ENCODE results near the gene GALR1. TPM values are rescaled to one million over a fixed set of nuclear protein-coding genes. Genes with fewer than 3 reads are reported as not detected.

Gene GALR1
- total and polyA plus RNA-seq, 2 experiments from 2014 or later = not detected

DNA sequence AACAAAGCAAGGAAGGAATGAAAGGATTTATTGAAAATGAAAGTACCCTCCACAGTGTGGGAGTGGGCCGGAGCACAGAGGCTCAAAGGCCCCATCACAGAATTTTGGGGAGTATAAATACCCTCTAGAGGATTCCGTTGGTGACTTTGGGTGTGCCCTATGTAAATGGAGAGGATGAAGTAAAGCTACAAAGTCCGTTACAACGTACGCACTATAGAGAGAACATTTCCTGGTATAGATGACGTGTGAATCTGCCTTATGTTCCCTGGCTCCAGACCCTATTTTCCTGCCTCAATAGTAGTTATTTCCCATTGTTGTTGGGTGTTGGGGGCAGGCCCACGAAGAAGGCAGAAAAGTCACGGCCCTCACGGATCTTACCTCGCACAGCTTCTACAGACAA, 65.3 kb downstream of the GALR1 start:
- DNase-seq (ENCODE audit: low read depth in 1 of 2, low spot score in 1 of 2) = no peak
- TF ChIP-seq, protein P1, sequence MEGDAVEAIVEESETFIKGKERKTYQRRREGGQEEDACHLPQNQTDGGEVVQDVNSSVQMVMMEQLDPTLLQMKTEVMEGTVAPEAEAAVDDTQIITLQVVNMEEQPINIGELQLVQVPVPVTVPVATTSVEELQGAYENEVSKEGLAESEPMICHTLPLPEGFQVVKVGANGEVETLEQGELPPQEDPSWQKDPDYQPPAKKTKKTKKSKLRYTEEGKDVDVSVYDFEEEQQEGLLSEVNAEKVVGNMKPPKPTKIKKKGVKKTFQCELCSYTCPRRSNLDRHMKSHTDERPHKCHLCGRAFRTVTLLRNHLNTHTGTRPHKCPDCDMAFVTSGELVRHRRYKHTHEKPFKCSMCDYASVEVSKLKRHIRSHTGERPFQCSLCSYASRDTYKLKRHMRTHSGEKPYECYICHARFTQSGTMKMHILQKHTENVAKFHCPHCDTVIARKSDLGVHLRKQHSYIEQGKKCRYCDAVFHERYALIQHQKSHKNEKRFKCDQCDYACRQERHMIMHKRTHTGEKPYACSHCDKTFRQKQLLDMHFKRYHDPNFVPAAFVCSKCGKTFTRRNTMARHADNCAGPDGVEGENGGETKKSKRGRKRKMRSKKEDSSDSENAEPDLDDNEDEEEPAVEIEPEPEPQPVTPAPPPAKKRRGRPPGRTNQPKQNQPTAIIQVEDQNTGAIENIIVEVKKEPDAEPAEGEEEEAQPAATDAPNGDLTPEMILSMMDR (IDR thresholded peaks at IDR 0.05; ENCODE audit: low read depth, low read length) = no peak
- Histone ChIP-seq H3K4me3 (no peak overlapping the region), H3K27ac (no peak overlapping the region), H3K4me1 (ENCODE audit: low read depth) (no peaks in the 10 kb centered on the region), H3K9me3 (ENCODE audit: low read depth) (no peaks in the 10 kb centered on the region), H3K36me3 (no peaks in the 10 kb centered on the region), H3K27me3 (no peaks in the 10 kb centered on the region)

DNA sequence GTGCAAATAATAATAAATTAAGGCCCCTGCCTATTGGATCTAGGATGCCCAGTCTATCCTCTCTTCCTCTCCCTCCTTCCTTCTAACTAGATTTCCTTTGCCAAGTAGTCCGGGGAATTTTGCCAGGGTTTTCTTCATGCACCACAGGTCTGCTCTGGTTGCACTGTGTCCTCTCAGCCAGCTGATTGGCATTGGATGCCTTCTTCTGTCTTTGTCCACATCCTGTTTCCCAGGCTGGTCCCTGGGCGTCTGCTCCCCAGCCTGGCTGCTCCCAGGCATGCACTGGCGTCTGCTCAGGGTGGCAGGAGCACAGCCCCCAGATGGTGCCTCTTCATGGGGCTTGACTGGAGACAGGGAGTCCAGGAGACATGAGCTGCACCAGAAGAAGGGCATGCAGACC, 66.4 kb downstream of the GALR1 start:
- no peak overlapping the region for H3K27ac ChIP-seq
- H3K4me1 ChIP-seq (ENCODE audit: low read depth) = peaks cover 5% of the 10 kb centered on the region
- H3K36me3 ChIP-seq = no peaks in the 10 kb centered on the region
- H3K4me3 ChIP-seq = no peak overlapping the region
- DNase-seq (ENCODE audit: low read depth in 1 of 2, low spot score in 1 of 2) = no peak
- TF ChIP-seq, protein P1 (IDR thresholded peaks at IDR 0.05; ENCODE audit: low read depth, low read length) = no peak
- H3K9me3 ChIP-seq (ENCODE audit: low read depth) = no peaks in the 10 kb centered on the region
- H3K27me3 ChIP-seq = no peaks in the 10 kb centered on the region

DNA sequence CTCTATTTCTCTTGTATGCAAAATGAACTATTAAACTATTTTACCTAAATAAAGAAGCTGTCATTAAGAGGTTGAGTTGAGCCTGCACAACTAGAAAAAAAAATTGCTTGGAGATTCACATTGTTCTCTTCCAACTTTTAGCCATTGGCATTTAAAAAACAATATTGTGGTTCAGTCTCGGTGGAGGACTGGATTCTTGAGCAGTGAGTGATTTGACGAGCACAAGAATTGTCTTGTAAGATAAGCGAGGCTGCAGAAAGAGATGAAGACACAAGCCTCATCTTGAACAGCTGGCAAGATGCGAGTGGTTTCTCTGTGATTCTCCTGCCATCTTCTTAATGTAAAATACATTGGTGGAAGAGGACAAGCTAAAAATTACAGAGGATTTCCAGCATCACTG, 67.0 kb downstream of the GALR1 start:
- TF ChIP-seq, protein P1 (IDR thresholded peaks at IDR 0.05; ENCODE audit: low read depth, low read length) = no peak
- no peaks in the 10 kb centered on the region for H3K27me3 ChIP-seq
- no peaks in the 10 kb centered on the region for H3K9me3 ChIP-seq (ENCODE audit: low read depth)
- no peaks in the 10 kb centered on the region for H3K36me3 ChIP-seq
- no peak overlapping the region for H3K27ac ChIP-seq
- peak in 1 of 2 donors; percentile 0 for DNase-seq (ENCODE audit: low read depth in 1 of 2, low spot score in 1 of 2)
- no peak overlapping the region for H3K4me3 ChIP-seq
- peaks cover 9% of the 10 kb centered on the region for H3K4me1 ChIP-seq (ENCODE audit: low read depth)

DNA sequence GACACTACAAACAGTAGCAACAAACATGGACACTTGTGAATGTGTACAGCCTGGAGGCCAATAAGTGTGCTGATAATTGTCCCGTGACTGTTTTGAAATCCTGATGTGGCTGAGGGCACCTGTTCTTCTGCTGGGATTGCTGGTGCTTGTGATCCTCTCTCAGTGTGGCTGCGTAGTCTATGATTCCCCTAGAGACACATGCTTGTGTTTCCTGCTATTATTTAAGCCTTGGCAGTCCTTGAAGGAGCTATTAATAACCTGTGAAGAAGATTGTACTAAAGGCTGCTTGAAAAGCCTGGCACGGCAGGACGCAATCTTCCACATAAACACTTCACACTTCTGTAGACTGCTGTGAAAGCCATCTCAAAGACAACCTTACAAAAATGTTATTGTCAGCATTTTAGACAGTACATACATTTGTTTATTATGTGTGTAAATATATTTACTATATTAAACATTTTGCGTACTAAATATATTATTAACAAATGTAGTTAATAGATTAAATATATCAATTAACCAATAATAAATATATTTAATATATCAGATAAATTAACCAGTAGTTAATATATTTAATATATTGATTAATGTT, 71.4 kb downstream of the GALR1 start:
- Histone ChIP-seq H3K27me3 (no peaks in the 10 kb centered on the region), H3K4me1 (ENCODE audit: low read depth) (peaks cover 9% of the 10 kb centered on the region), H3K4me3 (no peak overlapping the region), H3K27ac (no peak overlapping the region), H3K36me3 (no peaks in the 10 kb centered on the region), H3K9me3 (ENCODE audit: low read depth) (no peaks in the 10 kb centered on the region)
- peak in 1 of 2 donors; percentile 60 for DNase-seq (ENCODE audit: low read depth in 1 of 2, low spot score in 1 of 2)
- TF ChIP-seq, protein P1 (IDR thresholded peaks at IDR 0.05; ENCODE audit: low read depth, low read length) = no peak

DNA sequence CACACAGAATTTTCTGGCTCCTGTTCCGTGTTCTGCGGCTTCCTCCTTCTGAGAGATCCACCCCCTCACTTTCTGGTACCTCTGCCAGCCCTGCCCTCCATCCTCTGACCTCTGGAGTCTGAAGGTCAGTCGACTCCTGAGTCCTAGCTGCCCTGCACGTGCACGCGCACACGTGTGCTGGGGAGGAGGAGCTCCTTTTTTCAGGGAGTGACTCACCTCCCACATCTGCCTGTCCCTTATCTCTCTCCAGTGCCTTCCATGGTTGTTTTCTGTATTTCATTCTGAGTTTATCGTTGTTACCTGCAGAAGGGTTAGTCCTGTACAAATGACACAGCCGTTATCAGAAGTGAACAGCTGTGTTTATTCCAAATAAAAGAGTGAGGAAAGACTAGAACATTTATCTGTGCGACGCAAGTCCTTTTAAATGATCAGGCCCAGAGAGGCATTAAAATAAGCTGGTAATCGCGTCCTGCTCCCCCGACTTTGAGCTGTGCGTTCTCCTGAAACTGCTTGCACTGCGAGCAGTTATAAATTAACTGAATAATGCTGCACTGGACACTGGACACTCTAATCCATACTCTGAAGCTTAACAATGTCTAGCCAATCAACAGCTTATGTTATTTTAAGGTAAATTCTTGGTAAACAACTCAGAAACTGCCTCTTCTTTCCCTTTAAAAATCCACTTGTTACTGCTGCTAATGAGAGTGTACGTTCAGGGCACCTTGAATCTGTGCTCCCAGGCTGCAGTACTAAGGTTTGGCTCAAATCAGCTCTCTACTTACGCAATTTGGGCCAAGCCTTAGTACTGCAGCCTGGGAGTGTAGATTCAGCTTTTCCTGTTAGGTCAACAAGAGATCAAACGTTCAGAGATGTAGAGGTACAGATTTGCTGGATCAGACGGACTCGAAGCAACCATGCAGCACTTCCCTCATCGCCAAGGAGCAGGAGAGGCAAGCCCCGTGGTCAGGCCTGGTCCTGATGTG, 72.5 kb downstream of the GALR1 start:
- no peaks in the 10 kb centered on the region for H3K27me3 ChIP-seq
- no peaks in the 10 kb centered on the region for H3K9me3 ChIP-seq (ENCODE audit: low read depth)
- DNase-seq (ENCODE audit: low read depth in 1 of 2, low spot score in 1 of 2) = no peak
- no peak overlapping the region for H3K4me3 ChIP-seq
- no peak overlapping the region for H3K27ac ChIP-seq
- H3K4me1 ChIP-seq (ENCODE audit: low read depth) = peaks cover 9% of the 10 kb centered on the region
- H3K36me3 ChIP-seq = no peaks in the 10 kb centered on the region
- TF ChIP-seq, protein P1 (IDR thresholded peaks at IDR 0.05; ENCODE audit: low read depth, low read length) = no peak

Data from cardiac muscle cell (in vitro differentiated cells and primary cell).